Dedifferentiated amniotic fluid mesenchymal stem cell (primary cell): ENCODE data around the gene DDX31.
A peak's percentile ranks its signal among the peaks of the same experiment; 100 is the strongest.
"Not testable (repeated sequence)": the region's sequence is repeated elsewhere in the genome, so short reads cannot be mapped to it uniquely, and the experiment has no call there.

Experiments used
- DNase-seq: peaks from one replicate; pipeline ENCODE4 v3.0.0-alpha.2; 2016; ENCODE audit errors: extremely low spot score

The DDX31 gene

DNA sequence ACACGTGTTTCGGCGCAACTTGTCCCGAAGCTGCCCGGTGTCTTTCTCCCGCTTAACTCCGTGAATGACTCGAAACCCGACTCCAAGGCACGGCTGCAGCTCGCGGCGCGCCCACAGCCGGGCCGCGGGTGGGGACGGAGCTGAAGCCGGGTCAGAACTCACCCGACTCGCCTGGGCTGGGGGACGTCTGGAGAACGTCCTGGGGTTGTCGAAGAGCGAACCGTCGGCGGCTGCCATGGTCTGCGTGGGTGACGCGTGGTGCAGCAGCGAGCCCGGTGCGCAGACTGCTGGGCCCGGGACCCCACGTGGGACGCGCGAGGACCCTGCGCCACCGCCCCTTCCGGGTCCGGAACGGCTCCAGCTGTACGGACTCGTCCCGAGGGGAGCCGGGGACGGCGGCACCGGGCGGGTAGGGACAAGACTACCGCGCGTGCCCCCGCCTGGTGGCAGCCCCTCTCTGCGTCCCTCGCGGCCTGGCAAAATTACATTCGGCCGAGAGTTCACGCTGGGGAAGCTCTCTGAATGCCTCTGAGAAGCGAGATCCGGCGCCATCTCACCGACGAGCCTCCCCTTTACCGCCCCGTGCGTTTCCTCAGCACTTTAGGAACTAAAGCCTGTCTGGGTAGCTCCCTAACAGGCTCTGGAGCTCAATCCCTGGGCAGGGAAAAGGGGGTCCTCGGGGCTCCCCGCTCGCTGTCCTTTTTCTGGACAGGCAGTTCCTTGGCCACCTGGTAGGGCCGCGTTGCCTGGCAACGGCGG is at the start of gene DDX31:
DDX31 (minus strand) TSS at position 286 of the 759 bp plus-strand sequence; CDS start at position 237, 49 bp downstream.
- peak; percentile 68 for DNase-seq

DNA sequence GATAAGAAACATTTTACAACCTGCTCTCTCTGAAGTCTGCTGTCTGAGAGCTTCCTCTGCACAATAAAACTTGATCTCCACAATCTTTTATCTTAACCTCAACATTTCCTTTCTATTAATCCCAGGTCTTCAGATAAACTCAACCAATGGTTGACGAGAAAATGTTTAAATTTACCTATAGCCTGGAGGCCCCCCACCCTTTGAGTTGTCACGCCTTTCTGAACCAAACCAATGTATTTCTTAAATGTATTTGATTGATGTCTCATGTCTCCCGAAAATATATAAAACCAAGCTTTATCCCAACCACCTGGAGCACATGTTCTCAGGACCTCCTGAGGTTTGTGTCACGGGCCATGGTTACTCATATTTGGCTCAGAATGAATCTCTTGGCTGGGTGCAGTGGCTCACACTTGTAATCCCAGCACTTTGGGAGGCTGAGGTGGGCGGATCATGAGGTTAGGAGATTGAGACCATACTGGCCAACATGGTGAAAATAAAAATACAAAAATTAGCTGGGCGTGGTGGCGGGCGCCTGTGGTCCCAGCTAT is 48.7 kb upstream of the DDX31 start:
- not testable (repeated sequence) for DNase-seq

DNA sequence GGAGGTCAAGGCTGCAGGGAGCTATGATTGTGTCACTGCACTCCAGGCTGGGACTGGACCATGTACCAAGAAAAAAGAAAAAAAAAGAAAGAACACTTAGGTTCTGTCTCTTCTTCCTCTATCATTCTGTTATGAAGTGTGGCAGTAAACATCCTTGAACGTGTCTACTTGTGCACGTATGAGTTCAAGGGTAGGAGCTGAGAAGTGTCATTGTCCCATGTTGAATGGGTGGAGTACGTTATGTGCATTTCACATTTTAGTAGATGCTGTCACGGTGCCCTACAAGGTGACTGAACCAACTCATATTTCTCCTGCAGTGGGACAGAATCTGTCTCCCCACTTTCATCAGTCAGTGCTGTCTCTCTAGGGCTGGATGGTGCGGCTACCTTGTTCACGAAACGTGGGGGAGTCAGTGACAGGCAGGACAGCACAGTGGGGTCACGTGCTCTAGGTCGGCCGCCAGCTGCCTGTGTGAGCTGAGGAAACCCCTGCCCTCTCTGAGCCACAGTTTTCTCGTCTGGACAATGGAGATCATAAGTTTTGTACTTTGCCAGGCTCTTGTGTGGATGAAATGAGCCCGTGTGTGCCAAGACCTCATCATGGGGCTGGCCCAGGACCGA is 47.7 kb upstream of the DDX31 start:
- no peak for DNase-seq

DNA sequence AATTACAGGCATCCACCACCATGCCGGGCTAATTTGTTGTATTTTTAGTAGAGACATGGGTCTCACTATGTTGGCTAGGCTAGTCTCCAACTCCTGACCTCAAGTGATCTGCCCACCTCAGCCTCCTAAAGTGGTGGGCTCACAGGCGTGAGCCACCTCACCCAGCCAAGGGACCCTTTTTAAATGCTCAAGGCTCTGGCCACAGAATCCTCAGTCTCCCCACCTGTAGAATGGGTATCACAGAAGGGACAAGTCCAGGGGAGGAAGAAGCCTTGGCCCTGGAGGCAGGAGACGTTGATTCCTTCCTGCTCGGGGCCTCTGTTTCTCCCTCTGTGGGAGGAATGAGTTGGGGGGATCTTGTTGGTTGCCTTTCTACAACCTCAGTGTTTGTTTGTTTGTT is 46.2 kb upstream of the DDX31 start:
- DNase-seq: no peak

DNA sequence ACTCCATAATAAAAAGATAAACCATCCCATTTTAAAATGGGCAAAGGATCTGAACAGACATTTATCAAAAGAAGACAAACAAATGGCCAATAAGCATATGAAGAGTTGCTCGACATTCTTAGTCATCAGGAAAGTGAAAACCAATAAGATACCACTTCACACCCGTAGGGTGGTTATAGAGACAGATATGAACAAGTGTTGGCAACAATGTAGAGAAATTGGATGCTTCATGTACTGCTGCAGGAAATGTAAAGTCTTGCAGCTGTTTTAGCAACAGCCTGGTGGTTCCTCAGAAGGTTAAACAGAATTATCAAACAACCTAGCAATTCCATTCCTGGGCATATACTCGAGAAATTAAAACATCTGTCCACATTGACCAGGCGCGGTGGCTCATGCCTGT is 43.0 kb upstream of the DDX31 start:
- no peak for DNase-seq

DNA sequence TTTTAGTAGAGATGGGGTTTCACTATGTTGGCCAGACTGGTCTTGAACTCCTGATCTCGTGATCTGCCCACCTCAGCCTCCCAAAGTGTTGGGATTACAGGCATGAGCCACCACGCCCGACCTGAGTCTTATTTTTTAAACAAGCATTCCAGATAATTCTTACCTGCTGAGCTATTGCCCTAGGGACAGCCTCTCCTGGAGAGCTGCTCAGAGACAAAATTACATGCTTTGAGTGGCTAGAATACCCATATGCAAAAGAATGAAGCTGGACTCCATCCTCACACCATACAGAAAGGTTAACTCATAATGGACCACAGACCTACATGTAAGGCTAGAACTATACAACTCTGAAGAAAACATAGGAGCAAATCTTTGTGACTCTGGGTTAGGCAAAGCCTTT is 42.1 kb upstream of the DDX31 start:
- DNase-seq: no peak

DNA sequence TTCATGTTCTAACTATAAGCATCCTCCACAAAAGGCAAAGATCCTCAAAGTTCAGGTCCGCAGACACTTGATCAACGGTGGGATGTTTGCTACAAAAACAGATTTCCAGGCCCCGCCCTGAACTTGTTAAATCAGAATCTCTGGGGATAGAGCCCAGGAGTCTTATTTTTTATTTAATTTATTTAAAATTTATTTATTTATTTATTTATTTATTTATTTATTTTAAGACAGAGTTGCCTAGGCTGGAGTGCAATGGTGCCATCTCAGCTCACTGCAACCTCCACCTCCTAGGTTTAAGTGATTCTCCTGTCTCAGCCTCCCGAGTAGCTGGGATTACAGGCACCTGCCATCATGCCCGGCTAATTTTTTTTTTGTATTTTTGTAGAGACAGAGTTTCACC is 41.4 kb upstream of the DDX31 start:
- DNase-seq: not testable (repeated sequence)

DNA sequence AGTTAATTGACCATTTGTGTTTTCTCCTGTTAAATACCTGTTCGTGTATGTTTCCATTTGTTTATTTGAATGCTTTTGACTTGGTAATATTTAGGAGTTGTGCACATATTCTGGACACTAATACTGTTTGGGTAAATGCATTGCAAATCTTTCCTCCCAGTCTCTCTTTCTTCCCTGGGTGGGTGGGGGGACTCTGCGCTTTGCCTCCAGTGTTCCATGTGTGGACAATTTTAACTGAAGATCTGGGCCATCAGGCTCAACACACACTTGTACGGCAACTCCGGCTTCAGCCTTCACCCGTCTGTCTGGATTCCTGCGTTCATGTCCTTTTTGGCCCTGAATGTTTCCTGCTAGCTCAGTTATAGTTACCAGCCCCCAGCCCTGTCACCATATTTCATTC is 40.5 kb upstream of the DDX31 start:
- DNase-seq: no peak

DNA sequence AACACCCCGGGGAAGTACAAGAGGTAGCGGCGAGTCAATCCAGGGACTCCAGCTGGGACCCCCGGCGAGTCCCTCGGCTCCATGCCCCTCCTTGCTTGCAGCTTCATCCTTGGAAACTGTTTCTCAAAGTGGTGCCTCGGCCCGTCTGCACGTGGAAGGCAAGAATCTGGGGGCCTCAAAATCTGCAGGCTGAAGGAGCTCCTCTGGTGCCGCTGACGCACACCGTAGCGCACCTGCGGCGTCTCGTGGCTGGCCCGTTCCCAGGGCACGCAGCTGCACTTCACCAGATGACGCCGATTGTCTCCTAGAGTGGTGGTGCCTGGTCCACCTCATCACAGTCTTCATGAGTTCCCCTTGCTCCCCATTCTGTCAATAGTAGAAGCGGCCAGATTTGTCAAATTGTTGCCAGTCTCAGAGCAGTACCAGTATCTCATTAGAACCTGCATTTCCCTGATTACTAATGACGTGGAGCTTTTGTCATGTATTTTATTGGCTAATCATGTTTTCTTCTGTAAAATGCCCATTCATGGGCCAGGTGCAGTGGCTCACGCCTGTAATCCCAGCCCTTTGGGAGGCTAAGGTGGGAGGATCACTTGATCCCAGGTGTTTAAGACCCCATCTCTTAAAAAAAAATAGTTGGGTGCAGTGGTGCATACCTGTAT is 39.1 kb upstream of the DDX31 start:
- no peak for DNase-seq

DNA sequence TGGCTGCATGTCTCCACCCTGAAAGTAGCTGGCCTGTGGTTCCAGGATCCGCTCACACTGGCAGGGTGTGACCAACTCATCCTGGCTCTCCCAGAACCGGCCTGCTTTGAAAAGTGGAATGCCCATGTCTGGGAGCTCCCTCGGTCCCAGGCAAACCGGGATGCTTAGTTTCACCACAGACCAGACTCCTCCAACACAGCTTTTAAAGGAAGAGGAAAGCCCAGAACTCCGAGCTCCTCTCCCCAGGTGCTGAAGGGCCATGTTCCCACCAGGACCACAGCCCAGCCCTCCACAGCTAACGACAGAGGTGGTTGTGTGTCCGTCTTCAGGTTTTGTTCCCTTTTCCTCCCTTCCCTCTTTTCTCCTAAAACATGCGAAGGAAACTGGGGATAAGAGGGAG is 38.5 kb upstream of the DDX31 start:
- DNase-seq: no peak

DNA sequence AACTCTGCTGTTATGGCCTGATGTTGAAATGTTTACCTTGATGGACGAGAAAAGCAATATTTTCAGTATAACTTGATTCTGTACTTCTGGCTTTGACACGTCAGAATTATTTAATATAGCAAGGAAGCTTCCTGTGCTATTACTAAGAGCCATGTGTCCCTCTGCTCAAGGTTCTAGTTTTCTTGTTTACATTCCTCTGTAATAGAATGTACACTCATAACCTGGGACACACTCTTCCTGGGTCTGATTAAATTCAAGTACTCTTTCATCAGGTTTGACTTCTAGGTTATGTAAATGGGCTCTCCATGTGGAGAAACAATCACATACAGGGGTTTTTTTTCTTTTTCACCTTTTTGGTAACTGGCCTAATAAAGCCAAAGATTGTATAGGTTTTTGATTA is 33.6 kb upstream of the DDX31 start:
- DNase-seq: no peak

DNA sequence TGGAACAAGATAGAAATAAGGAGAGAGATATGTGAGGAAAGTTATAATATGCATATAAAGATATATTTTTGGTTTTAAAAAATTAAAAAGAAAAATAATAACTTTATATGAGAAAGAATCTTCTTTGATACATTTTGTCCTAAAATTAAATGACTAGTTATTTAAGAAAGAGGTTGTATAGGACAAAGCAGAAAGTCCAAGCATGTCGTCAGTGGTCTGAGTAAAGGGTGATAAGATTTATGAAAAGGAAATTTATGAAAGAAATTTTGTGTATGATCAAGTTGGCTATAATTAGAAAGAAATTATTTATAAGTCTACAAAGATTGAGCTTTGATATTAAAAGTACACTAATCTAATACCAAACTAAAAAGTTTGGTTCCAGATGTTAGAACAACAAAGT is 32.5 kb upstream of the DDX31 start:
- DNase-seq: no peak

DNA sequence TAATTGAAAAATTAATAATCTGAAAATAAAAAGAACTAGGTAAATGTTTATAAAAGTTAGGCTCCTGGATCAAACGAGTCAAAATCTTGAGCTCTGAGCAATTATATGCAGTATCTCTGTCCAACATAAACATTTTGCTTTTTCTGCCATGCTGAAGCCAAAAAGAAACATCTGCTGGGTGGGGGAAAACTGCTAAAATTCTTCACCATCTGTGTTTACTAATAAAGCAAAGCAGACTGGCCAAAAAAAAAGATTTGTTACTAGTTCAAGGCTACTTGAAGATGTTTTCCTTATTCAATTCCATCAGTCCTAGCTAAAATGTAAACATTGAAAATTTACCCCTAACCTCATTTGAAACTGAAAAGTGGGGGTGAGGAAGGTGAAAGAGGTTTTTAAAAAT is 30.2 kb upstream of the DDX31 start:
- DNase-seq: peak; percentile 20

DNA sequence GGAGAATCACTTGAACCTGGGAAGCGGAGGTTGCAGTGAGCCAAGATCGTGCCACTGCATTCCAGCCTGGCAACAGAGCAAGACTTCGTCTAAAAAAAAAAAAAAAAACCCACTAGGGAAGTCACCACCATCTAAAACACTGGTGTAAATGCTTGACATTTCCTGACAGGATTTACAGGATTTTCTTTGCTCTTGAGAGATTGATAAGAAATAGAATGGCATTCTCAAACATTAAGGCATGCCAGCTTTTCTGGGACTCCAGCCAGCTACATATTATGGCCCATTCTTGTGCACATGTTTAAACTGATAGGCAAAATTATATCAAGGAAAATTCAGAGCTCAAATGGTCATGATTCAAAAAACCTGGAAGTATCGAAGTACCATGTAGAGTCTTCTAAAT is 29.2 kb upstream of the DDX31 start:
- DNase-seq: peak; percentile 26

DNA sequence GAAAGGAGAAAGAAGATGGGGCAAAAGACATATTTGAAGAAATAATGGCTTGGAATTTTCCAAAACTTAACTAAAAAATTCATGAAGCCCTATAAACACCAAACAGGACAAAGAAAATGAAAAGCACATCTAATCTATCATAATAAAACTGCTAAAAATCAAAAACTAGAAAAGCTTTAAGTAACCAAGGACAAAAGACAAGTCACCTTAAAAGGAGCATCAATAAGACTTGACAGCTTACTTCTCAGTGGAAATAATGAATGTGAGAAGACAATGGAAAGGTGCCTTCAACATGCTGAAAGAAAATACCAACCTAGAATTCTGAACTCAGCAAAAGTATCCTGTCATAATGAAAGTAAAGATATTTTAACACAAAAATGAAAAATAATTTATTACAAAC is 27.4 kb upstream of the DDX31 start:
- no peak for DNase-seq

DNA sequence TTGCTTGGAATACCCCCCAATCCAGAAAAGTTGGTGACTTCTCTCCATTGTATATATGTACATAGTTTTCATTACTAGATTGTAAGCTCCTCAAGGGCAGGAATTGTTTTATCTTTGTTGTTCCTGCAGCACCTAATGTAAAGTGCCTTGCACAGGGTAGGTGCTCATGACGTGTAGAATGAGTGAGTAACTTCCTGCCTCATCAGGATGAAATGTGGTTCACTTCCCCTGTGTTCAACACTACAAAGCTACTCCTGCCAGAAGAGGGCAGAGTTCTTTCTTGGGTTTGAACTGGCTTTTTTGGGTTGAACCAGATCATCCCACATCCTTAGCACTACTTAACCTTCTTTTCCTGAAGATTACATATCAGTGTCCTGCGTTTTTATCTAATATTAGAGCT is 24.4 kb upstream of the DDX31 start:
- no peak for DNase-seq

DNA sequence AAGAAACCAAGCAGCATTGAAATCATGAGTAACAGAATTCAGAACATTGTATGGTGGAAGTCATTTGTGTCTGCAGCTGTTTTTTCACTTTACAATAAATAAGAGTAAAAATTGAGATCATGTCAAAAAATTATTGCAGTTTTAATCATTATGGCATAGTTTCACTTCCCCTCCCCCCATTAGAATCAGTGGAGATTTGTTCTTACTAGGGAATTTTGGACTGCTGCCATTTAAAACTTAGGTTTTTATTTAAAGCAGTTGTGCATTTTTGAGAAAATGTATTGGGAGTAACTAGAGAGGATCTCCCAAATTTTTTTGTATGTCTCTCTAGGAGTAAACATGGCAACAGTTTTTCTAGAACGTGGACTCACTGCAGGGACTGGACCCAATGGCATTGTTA is 20.9 kb upstream of the DDX31 start:
- DNase-seq: no peak

DNA sequence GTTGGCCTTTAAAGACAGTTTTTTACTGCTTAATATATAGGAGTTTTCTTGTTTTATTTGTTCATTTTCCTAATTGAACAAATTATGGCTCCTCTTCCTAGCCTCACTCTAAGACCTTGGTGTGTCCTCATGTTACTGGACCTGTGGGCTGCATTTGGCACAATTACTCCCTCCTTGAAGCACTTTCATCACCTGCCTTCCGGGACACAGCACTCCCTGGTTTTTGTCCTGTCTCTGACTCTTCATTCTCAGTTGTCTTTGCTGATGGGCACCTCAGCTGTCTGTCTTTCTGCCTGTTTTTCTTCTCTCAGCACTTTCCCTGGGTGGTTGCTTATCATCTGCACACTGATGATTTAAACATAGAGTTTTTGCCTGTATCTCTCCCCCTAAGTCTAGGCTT is 14.1 kb upstream of the DDX31 start:
- no peak for DNase-seq

DNA sequence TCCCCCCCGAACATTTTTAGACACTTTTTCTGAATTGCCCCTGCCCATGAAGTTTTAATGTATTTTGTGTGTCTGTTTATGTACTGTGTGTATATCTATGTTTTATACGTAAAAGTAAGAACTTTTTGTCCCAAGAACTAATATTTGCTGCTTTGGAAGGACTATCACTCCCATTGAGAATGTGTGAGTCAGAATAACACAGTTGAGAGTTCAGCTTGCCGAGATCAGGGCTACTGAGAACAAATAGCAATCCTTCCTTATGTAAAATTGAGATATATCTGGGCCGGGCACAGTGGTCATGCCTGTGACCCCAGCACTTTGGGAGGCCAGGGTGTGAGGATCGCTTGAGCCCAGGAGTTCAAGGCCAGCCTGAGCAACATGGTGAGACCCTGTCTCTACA is 11.8 kb upstream of the DDX31 start:
- no peak for DNase-seq

DNA sequence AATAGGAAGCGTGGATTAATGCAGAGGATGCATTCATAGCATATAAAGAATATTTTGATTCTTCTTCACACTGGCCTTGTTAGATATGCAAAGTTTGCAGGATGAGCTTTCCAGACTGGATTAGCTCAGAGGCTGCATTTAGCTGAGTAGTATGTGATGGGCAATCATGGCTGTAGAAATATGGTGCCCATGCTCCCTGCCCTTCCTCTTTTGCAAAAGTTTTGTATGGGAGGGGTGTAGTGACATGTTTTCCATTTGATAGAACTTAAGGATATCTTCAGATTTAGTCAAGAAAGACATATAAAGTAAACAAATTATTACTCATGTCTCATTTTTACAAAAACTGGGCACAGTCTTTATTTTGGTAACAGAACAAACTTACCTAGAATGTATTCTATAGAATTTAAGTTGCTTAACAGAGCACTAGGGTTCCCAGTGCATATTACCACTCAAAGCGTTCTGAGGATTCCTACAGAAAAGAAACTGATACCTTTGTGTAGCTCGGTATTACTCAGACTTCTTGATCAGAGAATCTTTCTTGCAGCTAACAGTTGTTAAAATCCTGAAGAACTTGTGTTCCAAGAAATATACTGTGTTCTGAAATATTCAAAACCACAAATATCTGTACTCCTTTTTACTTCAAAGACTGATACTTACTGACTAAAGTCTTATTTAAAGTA is 10.3 kb upstream of the DDX31 start:
- no peak for DNase-seq

DNA sequence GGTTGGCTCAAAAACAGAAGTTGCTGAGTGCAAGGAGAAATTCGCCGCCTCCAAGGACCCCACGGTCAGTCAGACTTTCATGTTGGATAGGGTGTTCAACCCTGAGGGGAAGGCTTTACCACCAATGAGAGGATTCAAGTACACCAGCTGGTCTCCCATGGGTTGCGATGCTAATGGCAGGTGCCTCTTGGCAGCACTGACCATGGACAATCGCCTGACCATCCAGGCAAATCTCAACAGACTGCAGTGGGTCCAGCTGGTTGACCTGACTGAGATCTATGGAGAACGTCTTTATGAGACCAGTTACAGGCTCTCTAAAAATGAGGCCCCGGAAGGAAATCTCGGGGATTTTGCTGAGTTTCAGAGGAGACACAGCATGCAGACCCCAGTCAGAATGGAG is 8.2 kb upstream of the DDX31 start:
- no peak for DNase-seq

DNA sequence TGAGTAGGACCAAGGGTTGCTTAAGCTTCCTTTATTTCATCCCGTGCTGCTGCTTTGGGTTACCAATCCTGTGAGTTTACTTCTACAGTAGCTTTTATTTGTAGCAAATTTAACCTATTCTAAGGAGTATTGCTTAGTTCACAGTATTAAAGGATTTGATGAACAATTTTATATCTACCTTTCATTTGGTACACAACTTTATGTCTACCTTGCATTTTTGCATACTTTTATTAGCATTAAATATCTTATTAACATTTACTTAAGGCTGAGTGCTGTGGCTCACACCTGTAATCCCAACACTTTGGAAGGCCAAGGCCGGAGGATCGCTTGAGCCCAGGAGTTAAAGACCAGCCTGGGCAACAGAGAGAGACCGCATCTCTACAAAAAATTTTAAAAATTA is 4.7 kb upstream of the DDX31 start:
- no peak for DNase-seq
